Left hindlimb (tissue), 1 donor: ENCODE results near the gene FAHD2A.
A peak's percentile ranks its signal among the peaks of the same experiment; 100 is the strongest.
"Not testable (repeated sequence)": the region's sequence is repeated elsewhere in the genome, so short reads cannot be mapped to it uniquely, and the experiment has no call there.

Source experiments
- DNase-seq: peaks from one replicate; pipeline ENCODE4 v3.0.0-alpha.2; 2018

The FAHD2A gene

DNA sequence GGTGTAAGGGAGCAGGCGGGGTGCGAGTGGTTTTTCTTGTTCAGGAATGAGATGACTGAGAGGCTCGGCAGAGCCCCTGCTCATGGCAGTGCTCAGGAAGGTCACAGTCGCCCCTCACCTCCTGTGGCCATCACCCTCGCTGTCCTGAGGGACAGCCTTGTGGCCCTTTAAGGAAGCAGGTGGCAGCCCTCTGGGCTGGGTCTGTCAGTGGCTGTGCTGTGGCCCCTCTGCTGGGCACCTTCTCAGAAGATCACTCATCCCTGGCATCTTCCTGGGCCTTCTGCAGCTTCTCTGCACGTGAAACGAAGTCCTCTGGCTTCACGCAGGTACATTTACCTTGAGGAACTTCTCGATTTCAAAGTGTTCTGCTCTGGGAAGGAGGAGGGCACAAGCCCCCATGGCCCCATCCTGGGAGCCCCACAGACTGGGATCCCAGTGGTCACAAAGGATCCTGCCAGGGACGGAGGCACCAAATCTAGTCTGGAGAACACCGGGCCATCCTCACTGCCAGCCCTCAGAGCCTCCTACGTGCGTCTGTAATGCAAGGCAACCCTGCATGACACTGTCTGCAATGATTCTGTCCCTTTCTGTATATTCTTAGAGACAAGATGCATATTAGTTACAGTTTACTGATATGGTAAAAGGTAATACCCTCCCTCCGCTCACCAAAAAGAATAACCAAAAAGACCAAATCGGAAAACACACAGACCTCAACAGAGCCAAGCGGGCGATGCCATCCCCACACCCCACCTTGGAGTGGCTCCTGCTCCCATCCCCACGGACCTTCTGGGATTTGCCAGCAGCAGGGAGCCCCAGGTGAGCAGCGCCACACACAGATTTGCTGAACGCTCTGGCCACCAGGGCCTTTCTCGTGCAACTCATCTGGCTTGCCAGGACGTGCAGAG lies 25.9 kb upstream of the FAHD2A start:
- DNase-seq: no peak

- no peak for DNase-seq
Measured at GRCh38 chr2:95377216-95378123, 25.0 kb upstream of the FAHD2A start.

GRCh38 chr2:95378281-95378680 lies 24.2 kb upstream of the FAHD2A start:
- not testable (repeated sequence) for DNase-seq

GRCh38 chr2:95379371-95379831 lies 23.1 kb upstream of the FAHD2A start:
- no peak for DNase-seq

- DNase-seq: no peak
Measured at GRCh38 chr2:95380280-95380679, 22.2 kb upstream of the FAHD2A start.

- DNase-seq: no peak
Measured at GRCh38 chr2:95380731-95381130, 21.8 kb upstream of the FAHD2A start.

DNA sequence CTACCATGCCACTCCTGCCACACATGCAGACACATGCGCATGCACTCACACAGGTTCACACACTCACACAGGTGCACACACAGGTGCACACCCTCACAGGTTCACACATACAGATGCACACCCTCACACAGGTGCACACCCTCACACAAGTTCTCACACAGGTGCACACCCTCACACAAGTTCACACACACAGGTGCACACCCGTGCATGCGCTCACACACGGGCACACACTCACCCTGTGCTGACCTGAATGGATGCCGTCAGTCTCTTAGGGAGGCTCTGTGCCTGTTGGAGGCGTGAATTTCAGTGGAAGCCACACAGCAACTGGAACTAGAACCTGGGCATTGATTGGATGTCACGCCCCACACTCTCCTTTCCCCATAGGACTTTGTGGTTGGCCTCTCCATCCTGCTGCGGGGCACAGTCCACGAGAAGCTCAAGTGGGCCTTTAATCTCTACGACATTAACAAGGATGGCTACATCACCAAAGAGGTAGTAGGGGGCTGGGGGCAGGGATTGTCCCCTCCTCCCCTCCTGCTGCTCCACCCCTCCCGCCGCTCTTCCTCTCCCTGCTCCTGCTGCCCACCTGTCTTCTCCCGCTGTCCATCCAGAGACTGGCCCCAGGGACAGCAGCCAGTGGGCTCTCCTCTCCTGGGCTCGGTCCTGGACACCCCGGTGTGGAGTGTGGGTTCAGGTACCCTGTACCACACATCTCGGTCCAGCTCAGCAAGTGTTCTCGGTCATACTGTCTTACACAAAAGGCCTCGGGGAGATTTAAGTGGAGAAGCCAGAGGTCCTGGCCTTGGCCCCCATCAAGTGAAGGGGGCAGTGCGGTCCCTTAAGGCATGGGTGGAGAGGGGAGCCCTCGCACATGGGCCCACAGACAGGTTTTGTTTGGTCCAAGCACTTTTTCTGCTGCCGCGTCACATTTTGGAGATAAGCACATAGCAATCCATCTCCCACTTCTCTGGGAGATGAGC lies 21.0 kb upstream of the FAHD2A start:
- no peak for DNase-seq

DNA sequence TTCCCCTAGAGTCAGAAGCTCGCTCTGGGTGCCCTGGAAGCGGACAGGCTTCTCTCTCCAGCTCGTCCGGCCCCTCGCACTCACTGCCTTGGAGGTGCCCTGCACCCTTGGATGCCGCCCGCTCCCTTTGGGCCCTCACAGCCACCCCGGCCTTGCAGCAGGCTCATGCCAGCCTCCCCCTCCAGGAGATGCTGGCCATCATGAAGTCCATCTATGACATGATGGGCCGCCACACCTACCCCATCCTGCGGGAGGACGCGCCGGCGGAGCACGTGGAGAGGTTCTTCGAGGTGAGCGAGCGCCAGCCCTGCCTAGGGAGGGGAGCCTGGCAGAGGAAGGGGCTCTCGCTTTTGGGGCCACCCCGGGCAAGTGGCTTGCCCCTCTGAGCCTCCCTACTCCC lies 20.3 kb upstream of the FAHD2A start:
- DNase-seq: no peak

GRCh38 chr2:95382686-95383634 lies 19.5 kb upstream of the FAHD2A start:
- DNase-seq: no peak

DNA sequence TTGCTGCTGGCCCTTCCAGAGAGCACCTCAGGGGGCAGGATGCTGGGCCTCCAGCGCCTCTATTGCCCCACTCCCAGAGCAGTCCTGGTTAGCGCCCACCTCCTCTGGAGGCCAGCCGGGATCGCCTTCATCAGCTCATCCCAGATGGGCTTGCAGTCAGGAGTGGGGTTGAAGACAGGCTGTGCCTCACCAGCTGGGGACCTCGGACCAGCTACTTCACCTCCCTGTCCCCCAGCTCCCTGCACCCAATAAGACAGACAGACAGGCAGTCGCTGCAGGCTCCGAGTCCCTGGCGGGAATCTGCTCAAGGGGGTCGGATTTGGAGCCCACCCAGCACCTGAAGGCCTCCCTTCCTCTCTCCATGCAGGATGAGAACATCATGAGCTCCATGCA lies 18.9 kb upstream of the FAHD2A start:
- no peak for DNase-seq

DNA sequence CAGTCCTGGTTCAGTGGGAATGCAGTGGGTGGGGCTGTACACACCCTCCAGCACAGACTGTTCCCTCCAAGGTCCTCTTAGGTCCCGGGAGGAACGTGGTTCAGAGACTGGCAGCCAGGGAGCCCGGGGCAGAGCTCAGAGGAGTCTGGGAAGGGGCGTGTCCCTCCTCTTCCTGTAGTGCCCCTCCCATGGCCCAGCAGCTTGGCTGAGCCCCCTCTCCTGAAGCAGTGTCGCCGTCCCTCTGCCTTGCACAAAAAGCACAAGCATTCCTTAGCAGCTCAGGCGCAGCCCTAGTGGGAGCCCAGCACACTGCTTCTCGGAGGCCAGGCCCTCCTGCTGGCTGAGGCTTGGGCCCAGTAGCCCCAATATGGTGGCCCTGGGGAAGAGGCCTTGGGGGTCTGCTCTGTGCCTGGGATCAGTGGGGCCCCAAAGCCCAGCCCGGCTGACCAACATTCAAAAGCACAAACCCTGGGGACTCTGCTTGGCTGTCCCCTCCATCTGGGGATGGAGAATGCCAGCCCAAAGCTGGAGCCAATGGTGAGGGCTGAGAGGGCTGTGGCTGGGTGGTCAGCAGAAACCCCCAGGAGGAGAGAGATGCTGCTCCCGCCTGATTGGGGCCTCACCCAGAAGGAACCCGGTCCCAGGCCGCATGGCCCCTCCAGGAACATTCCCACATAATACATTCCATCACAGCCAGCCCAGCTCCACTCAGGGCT lies 17.5 kb upstream of the FAHD2A start:
- DNase-seq: no peak

GRCh38 chr2:95385570-95385984 lies 16.9 kb upstream of the FAHD2A start:
- DNase-seq: no peak

DNA sequence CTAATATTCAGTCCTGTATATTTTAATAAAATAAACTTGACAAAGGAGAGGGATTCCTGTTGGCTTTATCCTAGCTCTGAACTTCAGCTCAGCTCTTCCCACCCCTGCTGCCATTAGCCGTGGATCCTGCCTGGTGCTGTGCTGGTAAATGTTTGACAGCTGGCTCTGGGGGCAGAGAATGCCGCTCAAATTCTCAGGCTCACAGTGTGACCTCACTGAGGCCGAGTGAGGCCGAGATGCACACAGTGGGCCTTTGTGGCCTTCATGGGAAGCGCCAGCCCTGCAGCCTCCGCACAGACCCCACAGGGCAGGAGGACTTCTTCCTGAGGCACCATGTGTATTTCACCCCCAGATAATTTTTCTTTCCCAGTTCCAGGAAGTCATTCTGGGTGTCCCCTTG lies 16.5 kb upstream of the FAHD2A start:
- DNase-seq: no peak

GRCh38 chr2:95387358-95387757 lies 15.2 kb upstream of the FAHD2A start:
- DNase-seq: no peak

DNA sequence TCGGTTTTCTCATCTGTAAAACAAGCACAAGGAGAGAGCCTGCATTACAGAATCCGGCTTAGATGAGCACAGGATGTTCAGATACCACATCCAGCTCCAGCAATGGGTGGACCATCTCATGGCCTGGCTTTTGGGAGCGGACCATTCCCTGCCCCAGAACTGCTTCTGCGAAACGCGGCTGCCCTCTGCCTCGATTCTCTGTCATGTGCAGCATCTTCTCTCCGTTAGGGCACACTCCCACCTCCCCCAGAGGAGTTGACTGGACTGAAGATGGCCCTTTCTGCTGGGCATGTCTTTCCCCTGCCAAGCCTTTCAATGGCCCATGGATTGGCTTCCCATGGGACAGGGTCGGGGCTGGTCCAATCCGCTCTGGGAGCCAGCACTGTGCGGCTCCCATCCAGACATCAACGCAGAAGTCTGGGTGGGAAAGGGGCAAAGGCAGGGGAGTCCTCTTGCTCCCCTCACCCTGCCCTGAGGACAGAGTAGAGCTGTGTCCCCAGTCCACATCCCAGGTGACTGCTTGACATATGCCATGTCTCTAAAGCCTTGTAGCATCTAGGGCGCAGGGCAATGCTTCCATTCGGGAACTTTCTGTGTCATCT lies 14.3 kb upstream of the FAHD2A start:
- DNase-seq: no peak

DNA sequence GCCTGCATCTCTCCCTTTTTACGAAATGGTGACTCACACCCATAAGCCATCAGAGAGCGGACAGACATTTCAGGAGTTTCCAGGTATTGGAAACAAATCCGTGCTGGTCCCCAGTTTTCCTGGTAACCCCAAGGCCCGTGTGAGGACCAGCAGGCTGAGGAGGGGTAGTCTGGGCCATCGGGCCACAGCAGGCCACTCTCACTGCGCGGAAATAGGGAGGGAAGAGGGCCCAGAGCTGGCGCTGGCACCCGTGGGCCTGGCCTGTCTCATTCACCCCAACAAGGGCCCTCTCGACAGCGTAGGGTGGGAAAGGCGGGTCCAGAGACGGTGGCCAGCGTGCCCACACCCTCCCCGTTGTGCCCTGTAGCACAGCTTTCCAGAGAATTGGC lies 13.7 kb upstream of the FAHD2A start:
- DNase-seq: no peak

DNA sequence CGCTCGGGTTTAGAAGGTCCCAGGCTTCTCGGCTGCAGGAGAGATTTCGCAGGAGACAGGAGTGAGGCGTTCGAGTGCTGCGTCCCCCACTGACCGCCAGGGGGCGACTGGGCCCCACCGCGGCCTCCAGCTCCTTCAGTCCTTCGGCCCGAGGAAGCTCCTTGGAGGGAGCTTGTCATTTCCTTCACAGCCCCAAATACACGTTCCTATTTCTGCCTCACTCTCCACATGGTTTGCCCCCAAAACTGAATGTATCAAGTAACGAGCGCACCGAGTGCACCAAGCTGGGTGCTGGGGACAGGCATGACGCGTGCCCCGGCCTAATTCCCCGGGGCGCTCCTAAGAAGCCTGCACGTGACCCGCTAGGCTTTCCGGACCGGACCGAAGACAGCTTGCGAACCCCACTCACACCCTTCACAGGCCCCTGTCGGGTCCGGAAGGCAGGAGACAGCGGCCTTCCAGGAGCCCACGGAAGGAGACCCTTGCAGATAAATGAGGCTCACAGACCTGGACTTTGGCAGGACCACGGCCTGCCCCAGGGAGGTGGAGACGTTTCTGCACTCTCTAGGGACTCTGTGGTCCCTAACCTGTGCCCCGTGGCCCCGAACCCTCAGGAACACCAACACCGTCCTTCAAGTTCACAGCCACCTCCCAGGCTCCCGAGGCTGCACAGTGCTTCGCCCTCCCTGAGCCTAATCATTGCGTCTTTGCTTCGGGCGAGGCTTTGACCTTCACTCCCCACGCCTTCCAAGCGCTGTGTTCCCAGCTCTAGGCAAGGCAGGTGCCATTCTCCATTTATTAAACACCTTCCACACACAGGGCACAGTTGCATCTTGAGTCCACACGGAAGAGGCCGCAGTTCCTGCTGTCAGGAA lies 13.0 kb upstream of the FAHD2A start:
- peak; percentile 65 for DNase-seq

DNA sequence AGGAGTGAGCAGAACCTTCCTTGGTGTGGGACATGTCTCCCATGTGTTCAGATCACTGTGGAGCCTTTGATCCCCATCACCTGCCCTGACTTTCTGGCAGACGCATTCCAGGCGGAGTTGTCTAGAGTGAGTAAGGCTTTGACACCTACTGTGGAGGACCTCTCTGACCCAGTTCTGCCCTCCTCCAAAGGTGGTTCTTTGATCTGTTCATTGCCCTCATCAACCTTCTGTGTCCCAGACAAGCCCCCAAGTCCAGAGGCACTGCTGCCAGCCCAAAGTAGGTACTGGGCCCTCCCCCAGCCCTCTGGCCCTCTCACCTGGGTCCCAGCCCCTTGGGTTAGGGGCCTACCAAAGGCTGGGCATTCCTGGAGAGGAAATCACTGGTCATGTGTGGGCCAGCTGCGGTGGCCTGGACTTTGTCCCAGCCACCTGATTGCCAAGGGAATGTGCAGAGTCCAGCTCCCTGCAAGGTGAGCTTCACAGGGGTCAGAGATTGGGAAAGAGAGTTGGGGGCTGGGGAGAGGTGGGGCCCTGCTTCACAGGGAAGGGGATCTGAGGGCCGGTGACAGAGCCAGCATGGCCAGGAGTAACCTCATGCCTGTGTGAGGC lies 12.1 kb upstream of the FAHD2A start:
- DNase-seq: no peak

GRCh38 chr2:95390881-95391321 lies 11.6 kb upstream of the FAHD2A start:
- no peak for DNase-seq
